CD4-positive, alpha-beta T cell treated with Interleukin-10 for 1 hour (primary cell): Measurements from ENCODE around the gene DTX1.

Experiments used
- DNase-seq: peaks from one replicate; pipeline ENCODE4 v3.0.0-alpha.2; 2020

Gene DTX1

GRCh38 chr12:113071135-113072112, 14.9 kb downstream of the DTX1 start:
- no peak for DNase-seq

DNA sequence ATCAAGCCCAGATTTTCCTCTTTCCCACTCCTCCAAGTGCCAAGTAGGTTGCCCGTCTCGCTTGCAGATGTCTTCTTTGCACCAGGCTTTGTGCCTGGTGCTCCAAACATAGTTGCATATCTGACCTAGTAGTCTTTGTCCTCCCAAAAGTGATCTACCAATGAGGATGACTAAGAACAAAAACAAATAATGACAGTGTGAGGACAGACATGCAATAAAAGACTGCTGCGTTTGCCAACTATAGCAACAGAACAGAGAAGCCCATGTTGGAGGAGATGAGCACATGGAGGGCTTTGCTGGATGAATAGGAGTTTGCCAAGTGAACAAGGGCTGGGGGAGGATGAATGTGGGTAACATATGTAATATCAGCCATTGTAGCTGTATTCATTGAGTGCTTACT, 15.6 kb downstream of the DTX1 start:
- DNase-seq: no peak

DNA sequence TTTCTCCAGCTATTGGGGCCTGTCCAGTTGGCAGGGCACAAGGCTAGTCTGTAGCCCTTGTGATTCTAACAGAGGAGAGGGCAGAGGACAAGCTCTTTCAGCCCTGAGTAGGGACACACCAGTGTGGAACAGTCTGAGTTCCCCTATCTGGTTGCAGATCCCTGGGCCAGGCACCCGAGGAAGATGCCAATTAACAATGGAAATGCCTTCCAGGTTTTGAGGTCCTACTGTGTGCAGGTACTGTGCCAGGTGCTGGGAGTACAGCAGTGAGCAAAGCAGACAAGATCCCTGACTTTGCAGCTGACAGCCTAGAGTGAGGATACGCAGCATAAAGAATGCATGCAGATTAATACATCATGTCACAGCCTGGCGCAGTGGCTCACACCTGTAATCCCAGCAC, 17.1 kb downstream of the DTX1 start:
- DNase-seq: no peak

DNA sequence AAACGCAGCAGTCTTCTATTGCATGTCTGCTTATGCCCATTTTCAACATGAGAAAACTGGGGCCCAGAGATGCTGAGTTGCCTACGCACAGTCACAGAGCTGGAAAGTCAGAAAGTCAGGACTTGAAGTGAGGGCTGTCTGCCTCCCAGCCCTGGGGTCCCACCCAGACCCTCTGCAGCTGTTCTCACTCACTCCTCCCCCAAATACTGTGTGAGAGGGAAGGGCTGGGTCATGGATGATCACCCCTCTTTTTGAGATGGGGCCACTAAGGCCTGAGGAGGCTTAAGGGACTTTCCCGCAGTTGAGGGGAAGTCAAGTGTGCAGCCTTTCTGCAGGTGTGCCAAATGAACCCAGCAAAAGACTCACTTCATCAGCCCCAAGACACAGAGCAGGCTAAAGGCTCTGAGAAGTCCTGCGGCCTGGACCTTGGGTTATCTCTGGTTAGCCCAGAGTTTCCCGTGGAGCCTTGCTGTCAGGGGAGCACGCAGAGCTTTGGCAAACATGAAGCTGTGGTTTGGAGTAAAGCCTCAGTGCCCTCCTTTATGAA, 18.7 kb downstream of the DTX1 start:
- DNase-seq: no peak

DNA sequence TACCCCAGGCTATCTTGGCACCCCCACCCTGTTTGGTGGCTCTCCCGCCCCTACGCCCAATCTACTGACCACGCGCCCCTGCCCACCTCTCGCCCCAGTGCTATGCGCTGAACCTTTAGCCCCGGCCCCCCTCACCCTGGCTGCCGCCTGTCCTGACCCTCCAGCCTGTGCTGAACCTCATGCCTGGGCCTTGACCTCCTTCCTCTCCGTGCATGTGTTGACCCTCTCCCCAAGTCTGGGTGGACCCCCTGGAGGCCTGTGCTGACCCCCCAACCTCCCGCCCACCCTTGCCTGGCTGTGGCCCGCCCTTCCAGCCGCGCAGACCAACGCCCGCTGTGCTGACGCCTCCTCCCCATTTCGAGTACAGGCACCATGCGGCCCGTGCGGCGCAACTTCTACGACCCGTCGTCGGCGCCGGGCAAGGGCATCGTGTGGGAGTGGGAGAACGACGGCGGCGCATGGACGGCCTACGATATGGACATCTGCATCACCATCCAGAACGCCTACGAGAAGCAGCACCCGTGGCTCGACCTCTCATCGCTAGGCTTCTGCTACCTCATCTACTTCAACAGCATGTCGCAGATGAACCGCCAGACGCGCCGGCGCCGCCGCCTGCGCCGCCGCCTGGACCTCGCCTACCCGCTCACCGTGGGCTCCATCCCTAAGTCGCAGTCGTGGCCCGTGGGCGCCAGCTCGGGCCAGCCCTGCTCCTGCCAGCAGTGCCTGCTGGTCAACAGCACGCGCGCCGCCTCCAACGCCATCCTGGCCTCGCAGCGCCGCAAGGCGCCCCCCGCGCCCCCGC, 20.7 kb downstream of the DTX1 start:
- no peak for DNase-seq

- no peak for DNase-seq
These were observed 21.3 kb downstream of the DTX1 start for GRCh38 chr12:113077859-113078255.

DNA sequence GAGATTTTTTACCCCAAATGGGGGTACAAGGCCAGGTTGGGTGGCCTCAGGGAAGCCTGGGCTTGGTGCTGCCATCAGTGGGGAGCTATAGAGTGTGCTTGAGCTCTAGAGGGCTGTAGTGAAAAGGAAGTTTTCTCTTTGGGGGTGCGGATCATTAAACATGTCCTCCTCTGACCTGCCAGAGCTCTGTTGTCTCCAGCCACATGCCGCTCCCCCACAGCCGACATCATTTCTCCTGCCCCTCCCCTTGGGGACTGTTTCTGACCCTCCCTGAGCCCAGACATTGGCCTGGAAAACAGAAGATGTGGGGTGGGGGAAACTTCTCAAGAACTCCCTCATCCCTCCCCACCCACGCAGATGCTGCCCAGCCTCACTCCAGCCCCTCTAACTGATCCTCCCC, 25.3 kb downstream of the DTX1 start:
- DNase-seq: no peak

GRCh38 chr12:113082486-113083148, 26.1 kb downstream of the DTX1 start:
- no peak for DNase-seq

DNA sequence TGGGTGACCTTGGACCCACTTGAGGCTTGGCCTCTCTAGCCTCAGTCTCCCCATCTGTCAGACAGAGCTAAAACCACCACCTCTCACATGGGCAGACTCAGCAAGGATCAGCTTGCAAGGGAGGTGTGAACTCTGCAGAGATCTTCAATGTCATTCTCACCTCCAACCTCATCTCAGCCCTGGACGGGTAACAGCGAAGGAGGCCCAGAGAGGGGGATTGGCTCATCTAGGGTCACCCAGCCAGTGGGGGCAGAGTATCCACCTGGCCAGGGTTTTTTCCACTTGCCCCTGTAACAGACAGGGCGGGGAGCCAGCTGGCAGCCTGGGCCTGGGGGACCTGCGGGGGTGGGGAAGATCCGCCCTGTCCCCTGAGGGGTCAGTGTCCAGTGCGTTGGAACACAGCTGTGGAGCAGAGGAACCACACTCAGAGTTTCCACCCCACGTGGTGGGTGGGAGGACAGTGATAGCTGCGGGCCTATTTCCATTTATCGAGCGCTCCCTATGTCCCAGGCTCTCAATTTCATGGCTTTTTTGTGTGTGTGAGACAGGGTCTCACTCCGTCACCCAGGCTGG, 27.4 kb downstream of the DTX1 start:
- DNase-seq: no peak

GRCh38 chr12:113086249-113087164, 30.0 kb downstream of the DTX1 start:
- peak; percentile 50 for DNase-seq

- no peak for DNase-seq
These were observed 30.7 kb downstream of the DTX1 start for GRCh38 chr12:113087193-113087592.

DNA sequence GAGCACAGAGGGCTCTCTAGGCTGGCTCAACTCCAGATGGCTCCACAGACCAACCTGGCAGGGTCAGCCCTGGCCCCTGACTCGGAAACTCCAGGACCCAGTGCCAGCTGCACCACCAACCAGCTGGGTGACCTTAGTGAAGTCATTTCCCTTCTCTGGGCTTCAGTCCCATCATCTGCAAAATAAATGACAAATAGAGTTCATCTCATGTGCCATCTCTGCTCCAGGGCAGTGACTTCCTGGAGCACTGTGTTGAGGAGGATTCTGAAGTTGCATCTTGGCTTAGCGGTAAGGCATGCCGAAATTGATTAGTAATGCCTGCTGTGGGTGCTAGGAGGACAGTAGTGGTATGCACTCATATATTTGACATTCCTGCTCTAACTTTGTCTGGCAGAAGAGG, 31.5 kb downstream of the DTX1 start:
- DNase-seq: no peak

DNA sequence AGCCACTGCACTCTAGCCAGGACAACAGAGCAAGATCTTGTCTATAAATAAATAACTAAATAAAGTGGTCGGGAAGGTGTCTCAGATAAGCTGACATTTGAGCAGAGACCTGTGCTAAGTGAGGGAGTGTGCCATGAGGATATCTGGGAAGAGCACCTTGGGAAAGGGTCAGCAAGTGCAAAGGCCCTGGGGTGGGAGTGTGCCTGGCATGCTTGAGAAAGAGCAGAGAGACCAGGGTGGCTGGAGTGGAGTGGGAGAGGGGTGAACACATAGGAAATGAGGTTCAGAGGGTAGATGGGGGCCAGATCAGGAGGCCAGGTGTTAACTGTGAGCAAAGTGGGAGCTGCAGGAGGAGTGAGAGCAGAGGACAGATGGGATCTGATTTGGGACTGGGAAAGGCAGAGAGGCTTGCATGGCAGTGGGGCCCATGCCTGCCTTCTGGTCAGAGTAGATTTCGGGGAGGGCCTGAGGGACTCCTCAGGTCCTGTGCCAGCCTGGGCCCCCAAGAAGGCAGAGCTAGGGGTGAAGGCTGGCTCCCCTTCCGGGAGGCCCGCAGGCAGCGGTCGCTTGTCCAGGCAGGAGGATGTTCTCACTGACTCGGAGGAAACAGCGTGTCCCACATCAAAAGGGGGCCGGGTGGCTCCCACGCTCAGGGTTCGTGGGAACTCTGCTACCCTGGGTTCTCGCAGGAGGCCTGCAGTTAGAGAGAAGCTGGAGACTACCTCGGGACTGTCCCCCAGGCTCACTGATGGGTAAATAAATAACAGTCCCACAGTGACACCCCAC, 32.6 kb downstream of the DTX1 start:
- DNase-seq: peak; percentile 65

- DNase-seq: no peak
These were observed 33.3 kb downstream of the DTX1 start for GRCh38 chr12:113089839-113090238.

GRCh38 chr12:113090740-113091139, 34.2 kb downstream of the DTX1 start:
- no peak for DNase-seq

DNA sequence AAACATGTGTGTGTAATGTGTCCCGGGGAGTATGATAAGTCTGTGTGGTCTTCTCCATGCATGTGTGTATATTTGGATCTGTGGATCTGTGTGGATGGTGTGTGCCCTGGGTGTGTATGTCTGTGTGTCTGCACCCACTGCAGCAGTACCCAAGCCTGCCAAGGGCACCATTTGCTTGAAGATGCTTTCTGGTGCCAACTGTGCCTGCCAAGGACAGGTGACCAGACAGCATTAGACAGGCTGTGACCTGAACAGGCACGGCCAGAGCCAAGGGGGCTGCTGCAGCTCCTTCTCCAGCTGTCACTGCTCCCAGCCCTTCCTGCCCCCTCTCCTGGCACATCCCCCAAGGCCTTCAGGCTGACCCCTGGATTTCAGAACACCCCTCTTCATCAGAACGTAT, 35.0 kb downstream of the DTX1 start:
- no peak for DNase-seq

DNA sequence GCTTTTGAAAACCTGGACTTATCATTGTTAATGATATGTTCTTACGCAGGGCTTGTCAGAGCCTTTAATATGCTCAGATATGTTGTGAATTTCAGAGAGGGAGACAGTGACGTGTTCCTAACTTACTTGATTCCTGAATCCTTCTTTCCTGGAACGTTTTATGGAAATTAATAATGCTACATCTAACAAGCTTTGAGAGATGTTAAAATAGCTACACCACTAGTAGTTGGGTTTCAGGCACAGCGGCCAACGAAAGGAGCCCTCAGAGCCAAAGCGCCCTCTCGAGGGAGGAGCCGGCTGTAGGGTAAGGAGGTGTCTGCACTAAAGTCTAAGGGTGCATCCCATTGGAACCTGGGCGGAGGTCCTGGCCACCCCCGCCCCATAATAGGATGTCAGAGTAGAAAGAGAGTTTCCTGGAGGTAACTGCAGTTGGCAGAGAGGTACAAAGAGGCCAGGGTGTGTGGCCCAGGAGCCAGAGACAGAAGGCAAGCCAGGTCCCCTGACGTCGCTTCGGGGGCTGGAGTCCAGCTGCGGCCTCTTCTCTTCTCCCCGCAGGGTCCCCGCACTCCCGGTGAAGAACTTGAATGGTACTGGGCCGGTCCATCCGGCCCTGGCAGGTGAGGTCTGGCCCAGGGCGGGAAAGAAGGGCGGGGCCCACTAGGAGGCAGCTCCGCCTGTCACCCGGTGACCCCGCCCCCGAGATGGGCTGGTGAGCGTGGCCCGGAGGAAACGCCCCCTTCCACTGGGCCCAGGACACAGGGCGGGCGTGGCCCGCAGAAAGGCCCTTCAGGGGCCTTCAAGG, 36.3 kb downstream of the DTX1 start:
- no peak for DNase-seq

- no peak for DNase-seq
These were observed 37.0 kb downstream of the DTX1 start for GRCh38 chr12:113093409-113094101.

DNA sequence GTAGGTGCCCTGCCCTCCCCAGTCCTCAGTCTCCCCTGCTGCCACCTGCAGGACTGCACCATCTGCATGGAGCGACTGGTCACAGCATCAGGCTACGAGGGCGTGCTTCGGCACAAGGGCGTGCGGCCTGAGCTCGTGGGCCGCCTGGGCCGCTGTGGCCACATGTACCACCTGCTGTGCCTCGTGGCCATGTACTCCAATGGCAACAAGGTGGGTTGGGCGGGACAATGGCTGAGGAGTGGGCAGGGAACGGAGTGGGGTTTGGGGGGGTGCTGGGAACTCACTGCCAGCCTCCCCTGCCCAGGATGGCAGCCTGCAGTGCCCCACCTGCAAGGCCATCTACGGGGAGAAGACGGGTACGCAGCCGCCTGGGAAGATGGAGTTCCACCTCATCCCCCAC, 38.2 kb downstream of the DTX1 start:
- DNase-seq: no peak
